Mesothelial cell of epicardium (in vitro differentiated cells): ENCODE data around the gene HSPA14. TPM values are rescaled to one million over a fixed set of nuclear protein-coding genes. Genes with fewer than 3 reads are reported as not detected.
"Not testable (repeated sequence)": the region's sequence is repeated elsewhere in the genome, so short reads cannot be mapped to it uniquely, and the experiment has no call there.

Experiments
- DNase-seq, 2 experiments: peaks; one replicate each; pipeline ENCODE4 v3.0.0; 2021; ENCODE audit warnings: low spot score in 2 of 2; ENCODE audit not compliant: unreplicated experiment in 2 of 2
- H3K27ac Mint-ChIP-seq: 2 replicates; pipeline ENCODE4 v1.8.0; 2021; ENCODE audit warnings: mixed read lengths
- H3K27me3 Mint-ChIP-seq: 2 replicates; pipeline ENCODE4 v1.8.0; 2021; ENCODE audit warnings: low read depth, mixed read lengths
- H3K36me3 Mint-ChIP-seq: 2 replicates; pipeline ENCODE4 v1.8.0; 2021; ENCODE audit warnings: mixed read lengths
- H3K4me1 Mint-ChIP-seq: 2 replicates; pipeline ENCODE4 v1.8.0; 2021; ENCODE audit warnings: mixed read lengths
- H3K4me3 Mint-ChIP-seq: 2 replicates; pipeline ENCODE4 v1.8.0; 2021; ENCODE audit warnings: mild to moderate bottlenecking, moderate library complexity, mixed read lengths
- H3K9me3 Mint-ChIP-seq: 2 replicates; pipeline ENCODE4 v1.8.0; 2021; ENCODE audit warnings: mixed read lengths
- total RNA-seq: library from RNA; stranded (reverse); gene quantifications from 3 replicates; pipeline ENCODE4 v1.2.1, GENCODE V29; 2021
- TF ChIP-seq, protein P1 (sequence below): fragments of 200-600 bp; sonication (generic); IDR thresholded peaks from one replicate; pipeline ENCODE4 v1.5.0; 2021; ENCODE audit warnings: antibody characterized with exemption; ENCODE audit not compliant: unreplicated experiment

Gene HSPA14
- total RNA-seq, 1 donor from 2014 or later: 11.2 TPM

GRCh38 chr10:14806318-14806717 is 31.8 kb upstream of the HSPA14 start:
- Mint-ChIP-seq H3K36me3 (no peaks in the 10 kb centered on the region), H3K27me3 (peaks cover 31% of the 10 kb centered on the region), H3K4me1 (no peaks in the 10 kb centered on the region), H3K9me3 (peaks cover 9% of the 10 kb centered on the region), H3K4me3 (no peak overlapping the region), H3K27ac (no peak overlapping the region)
- TF ChIP-seq, protein P1, sequence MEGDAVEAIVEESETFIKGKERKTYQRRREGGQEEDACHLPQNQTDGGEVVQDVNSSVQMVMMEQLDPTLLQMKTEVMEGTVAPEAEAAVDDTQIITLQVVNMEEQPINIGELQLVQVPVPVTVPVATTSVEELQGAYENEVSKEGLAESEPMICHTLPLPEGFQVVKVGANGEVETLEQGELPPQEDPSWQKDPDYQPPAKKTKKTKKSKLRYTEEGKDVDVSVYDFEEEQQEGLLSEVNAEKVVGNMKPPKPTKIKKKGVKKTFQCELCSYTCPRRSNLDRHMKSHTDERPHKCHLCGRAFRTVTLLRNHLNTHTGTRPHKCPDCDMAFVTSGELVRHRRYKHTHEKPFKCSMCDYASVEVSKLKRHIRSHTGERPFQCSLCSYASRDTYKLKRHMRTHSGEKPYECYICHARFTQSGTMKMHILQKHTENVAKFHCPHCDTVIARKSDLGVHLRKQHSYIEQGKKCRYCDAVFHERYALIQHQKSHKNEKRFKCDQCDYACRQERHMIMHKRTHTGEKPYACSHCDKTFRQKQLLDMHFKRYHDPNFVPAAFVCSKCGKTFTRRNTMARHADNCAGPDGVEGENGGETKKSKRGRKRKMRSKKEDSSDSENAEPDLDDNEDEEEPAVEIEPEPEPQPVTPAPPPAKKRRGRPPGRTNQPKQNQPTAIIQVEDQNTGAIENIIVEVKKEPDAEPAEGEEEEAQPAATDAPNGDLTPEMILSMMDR: no peak
- DNase-seq: no peak

DNA sequence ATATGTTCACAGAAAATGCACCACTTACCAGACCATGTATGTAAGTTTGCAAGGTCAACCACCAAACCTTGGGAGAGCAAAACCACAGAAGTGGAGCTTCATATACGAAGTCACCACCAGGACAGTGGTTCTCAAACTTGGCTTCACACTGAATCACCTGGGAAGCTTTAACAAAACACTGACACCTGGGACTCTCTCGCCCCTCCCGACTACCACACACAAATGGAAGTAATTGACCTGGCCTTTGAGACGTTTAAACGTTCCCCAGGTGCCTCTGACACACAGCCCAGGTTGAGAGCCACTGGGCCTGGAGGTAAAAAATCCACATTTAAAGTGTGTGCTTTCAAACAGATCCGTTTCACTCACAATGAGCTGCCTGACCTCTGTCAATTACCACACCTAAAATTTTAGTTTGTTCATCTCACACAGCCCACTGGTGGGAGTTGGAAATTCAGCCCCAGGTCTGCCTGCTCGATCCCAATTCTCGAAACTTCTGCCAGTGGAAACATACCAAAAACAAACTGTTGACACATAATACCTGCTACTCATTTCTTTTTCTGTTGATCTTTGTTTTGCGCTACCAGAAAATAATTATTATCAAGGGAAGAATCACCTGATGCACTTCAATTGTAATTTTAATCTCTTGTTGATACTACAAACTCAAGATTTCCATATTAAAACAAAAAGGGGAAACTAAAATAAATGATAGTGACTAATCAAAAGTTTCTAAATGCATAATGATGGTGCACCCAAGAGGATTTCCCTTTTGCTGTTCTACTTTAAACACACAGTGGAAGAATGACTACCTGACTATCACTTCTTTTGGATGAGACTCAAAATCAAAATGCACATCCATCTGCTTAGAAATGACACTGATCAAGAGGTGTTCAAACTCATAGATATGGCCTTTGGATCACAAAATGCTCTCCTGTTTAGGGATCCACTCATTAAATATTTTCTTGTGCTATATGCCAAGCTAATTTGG is 26.8 kb upstream of the HSPA14 start:
- H3K27me3 Mint-ChIP-seq: peaks cover 41% of the 10 kb centered on the region
- H3K4me1 Mint-ChIP-seq: no peaks in the 10 kb centered on the region
- H3K4me3 Mint-ChIP-seq: no peak overlapping the region
- H3K9me3 Mint-ChIP-seq: no peaks in the 10 kb centered on the region
- TF ChIP-seq, protein P1: peak; percentile 13
- H3K27ac Mint-ChIP-seq: no peak overlapping the region
- no peaks in the 10 kb centered on the region for H3K36me3 Mint-ChIP-seq
- no peak for DNase-seq

- Mint-ChIP-seq H3K4me1 (no peaks in the 10 kb centered on the region), H3K27ac (no peak overlapping the region), H3K4me3 (no peak overlapping the region), H3K9me3 (no peaks in the 10 kb centered on the region), H3K36me3 (no peaks in the 10 kb centered on the region), H3K27me3 (peaks cover 36% of the 10 kb centered on the region)
- DNase-seq: no peak
- TF ChIP-seq, protein P1: no peak
These were observed 25.8 kb upstream of the HSPA14 start for GRCh38 chr10:14812271-14812670.

DNA sequence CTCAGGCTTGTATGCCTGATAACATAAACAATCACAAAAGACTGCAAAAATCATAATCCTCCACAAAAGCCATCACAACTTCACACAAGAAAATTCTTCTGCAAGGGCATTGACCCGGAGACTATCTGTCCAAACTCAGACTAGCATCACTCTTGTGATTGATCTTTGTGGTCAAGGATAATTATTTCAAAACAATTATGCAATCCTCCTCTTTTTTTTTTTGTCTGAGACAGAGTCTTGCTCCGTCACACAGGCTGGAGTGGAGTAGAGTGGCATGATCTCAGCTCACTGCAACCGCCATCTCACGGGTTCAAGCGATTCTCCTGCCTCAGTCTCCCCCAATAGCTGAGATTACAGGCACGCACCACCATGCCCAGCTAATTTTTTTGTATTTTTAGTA is 22.4 kb upstream of the HSPA14 start:
- no peaks in the 10 kb centered on the region for H3K4me1 Mint-ChIP-seq
- H3K27ac Mint-ChIP-seq: no peak overlapping the region
- no peak overlapping the region for H3K4me3 Mint-ChIP-seq
- DNase-seq: no peak
- no peaks in the 10 kb centered on the region for H3K36me3 Mint-ChIP-seq
- no peaks in the 10 kb centered on the region for H3K9me3 Mint-ChIP-seq
- H3K27me3 Mint-ChIP-seq: peaks cover 56% of the 10 kb centered on the region
- TF ChIP-seq, protein P1: no peak

DNA sequence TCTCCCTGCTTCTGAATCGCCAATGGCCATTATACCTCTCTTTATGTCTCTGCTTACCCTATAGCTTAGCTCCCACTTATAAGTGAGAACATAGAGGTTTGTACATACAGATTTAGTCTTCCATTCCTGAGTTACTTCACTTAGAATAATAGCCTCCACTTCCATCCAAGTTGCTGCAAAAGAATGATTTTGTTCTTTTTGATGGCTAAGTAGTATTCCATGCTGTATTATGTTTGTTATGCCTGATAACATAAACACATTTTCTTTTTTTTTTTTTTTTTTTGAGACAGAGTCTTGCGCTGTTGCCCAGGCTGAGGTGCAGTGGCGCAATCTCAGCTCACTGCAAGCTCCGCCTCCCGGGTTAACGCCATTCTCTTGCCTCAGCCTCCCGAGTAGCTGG is 21.4 kb upstream of the HSPA14 start:
- not testable (repeated sequence) for H3K36me3 Mint-ChIP-seq, H3K9me3 Mint-ChIP-seq, H3K4me1 Mint-ChIP-seq, H3K4me3 Mint-ChIP-seq, DNase-seq, H3K27ac Mint-ChIP-seq
- H3K27me3 Mint-ChIP-seq: peaks cover 55% of the 10 kb centered on the region

DNA sequence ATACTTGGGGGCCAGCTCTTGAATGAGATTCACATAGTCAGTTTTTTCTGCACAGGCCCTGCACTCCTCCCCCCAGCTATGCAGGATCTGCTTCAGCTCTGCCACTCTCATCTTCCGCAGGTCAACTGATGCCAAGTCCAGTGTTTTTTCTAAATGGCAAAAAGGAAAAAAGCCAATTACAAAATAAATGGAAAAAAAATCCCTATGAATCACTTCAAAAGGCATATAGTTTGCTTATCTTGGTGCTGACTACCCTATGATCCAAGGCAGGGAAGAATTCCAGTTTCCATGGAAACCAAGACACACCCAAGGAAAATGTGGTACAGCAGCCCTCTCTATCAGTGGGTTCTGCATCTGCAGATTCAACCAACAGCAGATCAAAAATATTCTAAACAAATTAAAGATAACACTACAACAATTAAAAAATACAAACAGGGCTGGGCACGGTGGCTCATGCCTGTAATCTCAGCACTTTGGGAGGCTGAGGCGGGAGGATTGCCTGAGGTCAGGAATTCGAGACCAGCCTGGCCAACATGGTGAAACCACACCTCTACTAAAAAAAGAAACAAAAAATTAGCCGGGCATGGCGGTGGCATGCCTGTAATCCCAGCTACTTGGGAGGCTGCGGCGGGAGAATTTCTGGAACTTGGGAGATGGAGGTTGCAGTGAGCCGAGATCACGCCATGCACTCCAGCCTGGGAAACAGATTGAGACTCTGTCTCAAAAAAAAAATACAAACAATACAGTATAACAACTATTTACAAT is 17.9 kb upstream of the HSPA14 start:
- H3K27ac Mint-ChIP-seq: no peak overlapping the region
- H3K4me3 Mint-ChIP-seq: no peak overlapping the region
- no peaks in the 10 kb centered on the region for H3K36me3 Mint-ChIP-seq
- peaks cover 67% of the 10 kb centered on the region for H3K27me3 Mint-ChIP-seq
- DNase-seq: no peak
- TF ChIP-seq, protein P1: no peak
- H3K4me1 Mint-ChIP-seq: peaks cover 7% of the 10 kb centered on the region
- no peaks in the 10 kb centered on the region for H3K9me3 Mint-ChIP-seq
